ENCODE data around the gene SNX18.
"Not testable (repeated sequence)": the region's sequence is repeated elsewhere in the genome, so short reads cannot be mapped to it uniquely, and the experiment has no call there.

The SNX18 gene

GRCh38 chr5:54535149-54535844 lies 17.7 kb downstream of the SNX18 start:
- ChIA-PET POLR2A (no interaction called here), CTCF (interaction anchor here (1.0 to 1.5 kb wide), 2 partner anchors 10 to 184 kb away, joined by 3 read pairs; no protein-coding TSS in a partner anchor)
- no peak for TF ChIP-seq CTCF (IDR thresholded peaks at IDR 0.05; ENCODE audit: insufficient read depth, low read length, missing control alignments)
- no peak overlapping the region for H3K4me3 ChIP-seq (ENCODE audit: low read depth, low read length)
- DNase-seq (ENCODE audit: low read depth, low spot score) = no peak

GRCh38 chr5:54536375-54536774 lies 18.8 kb downstream of the SNX18 start:
- CTCF ChIA-PET = interaction anchor here (1.2 to 2.8 kb wide), 2 partner anchors 11 to 362 kb away, joined by 4 to 8 read pairs; no protein-coding TSS in a partner anchor
- H3K4me3 ChIP-seq (ENCODE audit: low read depth, low read length); POLR2A ChIA-PET; DNase-seq (ENCODE audit: low read depth, low spot score): not testable (repeated sequence)

GRCh38 chr5:54536861-54537260 lies 19.3 kb downstream of the SNX18 start:
- CTCF ChIA-PET = interaction anchor here (1.2 to 2.8 kb wide), 3 partner anchors 11 to 362 kb away, joined by 4 to 8 read pairs (median 5); no protein-coding TSS in a partner anchor

GRCh38 chr5:54537725-54538124 lies 20.2 kb downstream of the SNX18 start:
- no peak overlapping the region for H3K4me3 ChIP-seq (ENCODE audit: low read depth, low read length)
- DNase-seq (ENCODE audit: low read depth, low spot score) = no peak
- no peak for TF ChIP-seq CTCF (IDR thresholded peaks at IDR 0.05; ENCODE audit: insufficient read depth, low read length, missing control alignments)
- CTCF ChIA-PET = interaction anchor here (0.7 to 2.8 kb wide), 6 partner anchors 8 to 361 kb away, joined by 3 to 8 read pairs (median 4); no protein-coding TSS in a partner anchor
- POLR2A ChIA-PET = interaction anchor here (0.6 kb wide), 1 partner anchor 167 kb away, joined by 5 read pairs; no protein-coding TSS in a partner anchor

More at GRCh38 chr5:54536861-54537260, 19.3 kb downstream of the SNX18 start:
- H3K4me3 ChIP-seq (ENCODE audit: low read depth, low read length); DNase-seq (ENCODE audit: low read depth, low spot score); POLR2A ChIA-PET: not testable (repeated sequence)

GRCh38 chr5:54538156-54538555 lies 20.6 kb downstream of the SNX18 start:
- TF ChIP-seq CTCF (IDR thresholded peaks at IDR 0.05; ENCODE audit: insufficient read depth, low read length, missing control alignments) = no peak
- DNase-seq (ENCODE audit: low read depth, low spot score) = no peak
- CTCF ChIA-PET = interaction anchor here (1.2 to 2.8 kb wide), 4 partner anchors 9 to 307 kb away, joined by 4 to 8 read pairs (median 5); no protein-coding TSS in a partner anchor
- no peak overlapping the region for H3K4me3 ChIP-seq (ENCODE audit: low read depth, low read length)
- POLR2A ChIA-PET = interaction anchor here (0.6 kb wide), 1 partner anchor 167 kb away, joined by 5 read pairs; no protein-coding TSS in a partner anchor

GRCh38 chr5:54539001-54539400 lies 21.4 kb downstream of the SNX18 start:
- TF ChIP-seq CTCF (IDR thresholded peaks at IDR 0.05; ENCODE audit: insufficient read depth, low read length, missing control alignments) = no peak
- no peak overlapping the region for H3K4me3 ChIP-seq (ENCODE audit: low read depth, low read length)
- no peak for DNase-seq (ENCODE audit: low read depth, low spot score)
- CTCF ChIA-PET = interaction anchor here (1.0 to 2.8 kb wide), 3 partner anchors 9 to 328 kb away, joined by 3 to 8 read pairs (median 5); no protein-coding TSS in a partner anchor
- POLR2A ChIA-PET = no interaction called here

GRCh38 chr5:54540286-54540685 lies 22.7 kb downstream of the SNX18 start:
- CTCF ChIA-PET = no interaction called here
- no peak overlapping the region for H3K4me3 ChIP-seq (ENCODE audit: low read depth, low read length)
- TF ChIP-seq CTCF (IDR thresholded peaks at IDR 0.05; ENCODE audit: insufficient read depth, low read length, missing control alignments) = no peak
- POLR2A ChIA-PET = no interaction called here
- DNase-seq (ENCODE audit: low read depth, low spot score) = no peak

Data from AG04449 (cell line).